KMS-11 (cell line): ENCODE data around the gene NME3.
"Not testable (repeated sequence)": the region's sequence is repeated elsewhere in the genome, so short reads cannot be mapped to it uniquely, and the experiment has no call there.

Experiments
- H2AFZ ChIP-seq: fragments of 200-600 bp; sonication (generic); 2 replicates; pipeline ENCODE4 v1.6.1; 2016; ENCODE audit warnings: antibody characterized with exemption, mixed run types, low read depth
- H3K27ac ChIP-seq: fragments of 200-600 bp; sonication (generic); 2 replicates; pipeline ENCODE4 v1.6.1; 2016; ENCODE audit warnings: mild to moderate bottlenecking, mixed run types
- H3K27me3 ChIP-seq: fragments of 200-600 bp; sonication (generic); 2 replicates; pipeline ENCODE4 v1.6.1; 2017; ENCODE audit warnings: mild to moderate bottlenecking, low read depth, mixed run types, moderate library complexity; ENCODE audit not compliant: insufficient read depth
- H3K36me3 ChIP-seq: fragments of 200-600 bp; sonication (generic); 2 replicates; pipeline ENCODE4 v1.6.1; 2017; ENCODE audit warnings: mild to moderate bottlenecking, mixed run types; ENCODE audit not compliant: insufficient read depth
- H3K4me1 ChIP-seq: fragments of 200-600 bp; sonication (generic); 2 replicates; pipeline ENCODE4 v1.6.1; 2016; ENCODE audit warnings: mild to moderate bottlenecking, low read depth, mixed run types; ENCODE audit not compliant: poor library complexity, severe bottlenecking
- H3K4me2 ChIP-seq: fragments of 200-600 bp; sonication (generic); 2 replicates; pipeline ENCODE4 v1.7.0; 2016; ENCODE audit warnings: mild to moderate bottlenecking, mixed run types
- H3K4me3 ChIP-seq: fragments of 200-600 bp; sonication (generic); IDR thresholded peaks from 2 replicates; pipeline ENCODE4 v1.6.1; 2017; ENCODE audit warnings: low read depth, low read length, mixed read lengths; ENCODE audit not compliant: insufficient read depth
- H3K79me2 ChIP-seq: fragments of 200-600 bp; sonication (generic); 2 replicates; pipeline ENCODE4 v1.6.1; 2016; ENCODE audit warnings: low read depth, mixed run types; ENCODE audit not compliant: insufficient read depth
- H3K9ac ChIP-seq: fragments of 200-600 bp; sonication (generic); 2 replicates; pipeline ENCODE4 v1.6.1; 2016; ENCODE audit warnings: mild to moderate bottlenecking, mixed run types
- H4K20me1 ChIP-seq: fragments of 200-600 bp; sonication (generic); 2 replicates; pipeline ENCODE4 v1.6.1; 2016; ENCODE audit warnings: mild to moderate bottlenecking, mixed run types; ENCODE audit not compliant: insufficient read depth
- TF ChIP-seq, protein P1 (sequence below): fragments of 200-600 bp; sonication (generic); conservative IDR thresholded peaks from 2 replicates; pipeline ENCODE4 v1.6.1; 2017; ENCODE audit warnings: low read depth, mild to moderate bottlenecking, antibody characterized with exemption, low read length, moderate library complexity, mixed read lengths

NME3 gene

DNA sequence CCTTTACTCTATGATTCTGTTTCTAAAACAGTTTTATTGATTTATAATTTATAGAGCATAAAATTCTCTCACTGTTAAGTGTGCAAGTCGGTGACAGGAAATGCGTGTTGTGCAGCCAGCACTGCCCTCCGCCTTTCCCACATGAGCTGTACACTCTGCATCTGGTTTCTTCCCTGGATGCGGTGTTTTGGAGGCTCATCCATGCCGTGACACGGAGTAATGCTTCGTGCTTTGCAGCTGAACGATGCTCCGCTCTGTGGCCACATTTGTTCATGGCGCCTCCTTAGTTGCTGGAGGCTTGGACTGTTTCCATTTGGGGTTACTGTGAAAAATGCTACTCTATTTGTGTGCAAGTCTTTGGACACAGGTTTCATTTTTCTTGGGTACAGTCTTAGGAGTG lies 29.4 kb upstream of the NME3 start:
- H3K4me1 ChIP-seq: no peaks in the 10 kb centered on the region
- no peak overlapping the region for H3K4me2 ChIP-seq
- H3K9ac ChIP-seq: no peak overlapping the region
- no peaks in the 10 kb centered on the region for H3K36me3 ChIP-seq
- no peak overlapping the region for H3K27ac ChIP-seq
- H2AFZ ChIP-seq: no peak overlapping the region
- H3K4me3 ChIP-seq: no peak overlapping the region
- TF ChIP-seq, protein P1, sequence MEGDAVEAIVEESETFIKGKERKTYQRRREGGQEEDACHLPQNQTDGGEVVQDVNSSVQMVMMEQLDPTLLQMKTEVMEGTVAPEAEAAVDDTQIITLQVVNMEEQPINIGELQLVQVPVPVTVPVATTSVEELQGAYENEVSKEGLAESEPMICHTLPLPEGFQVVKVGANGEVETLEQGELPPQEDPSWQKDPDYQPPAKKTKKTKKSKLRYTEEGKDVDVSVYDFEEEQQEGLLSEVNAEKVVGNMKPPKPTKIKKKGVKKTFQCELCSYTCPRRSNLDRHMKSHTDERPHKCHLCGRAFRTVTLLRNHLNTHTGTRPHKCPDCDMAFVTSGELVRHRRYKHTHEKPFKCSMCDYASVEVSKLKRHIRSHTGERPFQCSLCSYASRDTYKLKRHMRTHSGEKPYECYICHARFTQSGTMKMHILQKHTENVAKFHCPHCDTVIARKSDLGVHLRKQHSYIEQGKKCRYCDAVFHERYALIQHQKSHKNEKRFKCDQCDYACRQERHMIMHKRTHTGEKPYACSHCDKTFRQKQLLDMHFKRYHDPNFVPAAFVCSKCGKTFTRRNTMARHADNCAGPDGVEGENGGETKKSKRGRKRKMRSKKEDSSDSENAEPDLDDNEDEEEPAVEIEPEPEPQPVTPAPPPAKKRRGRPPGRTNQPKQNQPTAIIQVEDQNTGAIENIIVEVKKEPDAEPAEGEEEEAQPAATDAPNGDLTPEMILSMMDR: no peak
- no peaks in the 10 kb centered on the region for H3K79me2 ChIP-seq
- no peaks in the 10 kb centered on the region for H4K20me1 ChIP-seq
- H3K27me3 ChIP-seq: no peaks in the 10 kb centered on the region

- H3K79me2 ChIP-seq, H3K36me3 ChIP-seq, H3K4me1 ChIP-seq, H2AFZ ChIP-seq, H4K20me1 ChIP-seq, H3K4me2 ChIP-seq, H3K27ac ChIP-seq, H3K4me3 ChIP-seq, H3K27me3 ChIP-seq, H3K9ac ChIP-seq: not testable (repeated sequence)
Observed at GRCh38 chr16:1799263-1799662, 27.9 kb upstream of the NME3 start.

GRCh38 chr16:1794908-1795666 lies 23.7 kb upstream of the NME3 start:
- Histone ChIP-seq H3K79me2 (no peaks in the 10 kb centered on the region), H3K4me1 (no peaks in the 10 kb centered on the region), H3K27me3 (no peaks in the 10 kb centered on the region), H3K4me3 (no peak overlapping the region), H3K36me3 (no peaks in the 10 kb centered on the region), H2AFZ (no peak overlapping the region), H3K27ac (no peak overlapping the region), H4K20me1 (no peaks in the 10 kb centered on the region), H3K4me2 (no peak overlapping the region), H3K9ac (no peak overlapping the region)
- TF ChIP-seq, protein P1: no peak

GRCh38 chr16:1794221-1794871 lies 23.0 kb upstream of the NME3 start:
- TF ChIP-seq, protein P1: no peak
- no peaks in the 10 kb centered on the region for H3K4me1 ChIP-seq
- H3K27ac ChIP-seq: no peak overlapping the region
- H3K79me2 ChIP-seq: no peaks in the 10 kb centered on the region
- no peak overlapping the region for H3K4me2 ChIP-seq
- H3K36me3 ChIP-seq: no peaks in the 10 kb centered on the region
- H3K4me3 ChIP-seq: no peak overlapping the region
- no peak overlapping the region for H3K9ac ChIP-seq
- no peaks in the 10 kb centered on the region for H3K27me3 ChIP-seq
- H2AFZ ChIP-seq: no peak overlapping the region
- no peaks in the 10 kb centered on the region for H4K20me1 ChIP-seq
